Esophagus squamous epithelium (tissue), 4 donors: Measurements from ENCODE around the gene PRR35.

Experiments used
- POLR2A ChIP-seq, 4 donors: fragments of 450-650 bp; IDR thresholded peaks; one replicate each; pipeline ENCODE4 v1.6.1; 2017; ENCODE audit warnings: antibody characterized with exemption in 4 of 4, mild to moderate bottlenecking in 4 of 4, moderate library complexity in 3 of 4
- TF ChIP-seq, protein P1 (sequence below), 6 experiments: fragments of 450-650 bp in 4 of 6; fragments of 200-600 bp in 2 of 6; sonication (generic) in 2 of 6; IDR thresholded peaks; one replicate each; pipeline ENCODE4 v1.5.1; 2016 to 2019; ENCODE audit warnings: antibody characterized with exemption in 6 of 6, mild to moderate bottlenecking in 4 of 6, moderate library complexity in 4 of 6

- TF ChIP-seq, protein P1, sequence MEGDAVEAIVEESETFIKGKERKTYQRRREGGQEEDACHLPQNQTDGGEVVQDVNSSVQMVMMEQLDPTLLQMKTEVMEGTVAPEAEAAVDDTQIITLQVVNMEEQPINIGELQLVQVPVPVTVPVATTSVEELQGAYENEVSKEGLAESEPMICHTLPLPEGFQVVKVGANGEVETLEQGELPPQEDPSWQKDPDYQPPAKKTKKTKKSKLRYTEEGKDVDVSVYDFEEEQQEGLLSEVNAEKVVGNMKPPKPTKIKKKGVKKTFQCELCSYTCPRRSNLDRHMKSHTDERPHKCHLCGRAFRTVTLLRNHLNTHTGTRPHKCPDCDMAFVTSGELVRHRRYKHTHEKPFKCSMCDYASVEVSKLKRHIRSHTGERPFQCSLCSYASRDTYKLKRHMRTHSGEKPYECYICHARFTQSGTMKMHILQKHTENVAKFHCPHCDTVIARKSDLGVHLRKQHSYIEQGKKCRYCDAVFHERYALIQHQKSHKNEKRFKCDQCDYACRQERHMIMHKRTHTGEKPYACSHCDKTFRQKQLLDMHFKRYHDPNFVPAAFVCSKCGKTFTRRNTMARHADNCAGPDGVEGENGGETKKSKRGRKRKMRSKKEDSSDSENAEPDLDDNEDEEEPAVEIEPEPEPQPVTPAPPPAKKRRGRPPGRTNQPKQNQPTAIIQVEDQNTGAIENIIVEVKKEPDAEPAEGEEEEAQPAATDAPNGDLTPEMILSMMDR (IDR thresholded peaks at IDR 0.05), result no peak
- TF ChIP-seq POLR2A (IDR thresholded peaks at IDR 0.05), result no peak
These were observed 39.3 kb upstream of the PRR35 start for GRCh38 chr16:520847-521246.
